HG03159 (cell line): ENCODE measurements around the gene MVP.
"Not testable (repeated sequence)": the region's sequence is repeated elsewhere in the genome, so short reads cannot be mapped to it uniquely, and the experiment has no call there.

Experiments
- ATAC-seq: cut with Tn5 transposase; IDR thresholded peaks from one replicate; pipeline ENCODE4 v1.9.1; 2021; ENCODE audit warnings: mild to moderate bottlenecking, moderate library complexity; ENCODE audit not compliant: unreplicated experiment

Gene MVP

GRCh38 chr16:29814592-29814991 lies 5.7 kb upstream of the MVP start:
- no peak for ATAC-seq

GRCh38 chr16:29815032-29815721 lies 5.1 kb upstream of the MVP start:
- ATAC-seq = no peak

DNA sequence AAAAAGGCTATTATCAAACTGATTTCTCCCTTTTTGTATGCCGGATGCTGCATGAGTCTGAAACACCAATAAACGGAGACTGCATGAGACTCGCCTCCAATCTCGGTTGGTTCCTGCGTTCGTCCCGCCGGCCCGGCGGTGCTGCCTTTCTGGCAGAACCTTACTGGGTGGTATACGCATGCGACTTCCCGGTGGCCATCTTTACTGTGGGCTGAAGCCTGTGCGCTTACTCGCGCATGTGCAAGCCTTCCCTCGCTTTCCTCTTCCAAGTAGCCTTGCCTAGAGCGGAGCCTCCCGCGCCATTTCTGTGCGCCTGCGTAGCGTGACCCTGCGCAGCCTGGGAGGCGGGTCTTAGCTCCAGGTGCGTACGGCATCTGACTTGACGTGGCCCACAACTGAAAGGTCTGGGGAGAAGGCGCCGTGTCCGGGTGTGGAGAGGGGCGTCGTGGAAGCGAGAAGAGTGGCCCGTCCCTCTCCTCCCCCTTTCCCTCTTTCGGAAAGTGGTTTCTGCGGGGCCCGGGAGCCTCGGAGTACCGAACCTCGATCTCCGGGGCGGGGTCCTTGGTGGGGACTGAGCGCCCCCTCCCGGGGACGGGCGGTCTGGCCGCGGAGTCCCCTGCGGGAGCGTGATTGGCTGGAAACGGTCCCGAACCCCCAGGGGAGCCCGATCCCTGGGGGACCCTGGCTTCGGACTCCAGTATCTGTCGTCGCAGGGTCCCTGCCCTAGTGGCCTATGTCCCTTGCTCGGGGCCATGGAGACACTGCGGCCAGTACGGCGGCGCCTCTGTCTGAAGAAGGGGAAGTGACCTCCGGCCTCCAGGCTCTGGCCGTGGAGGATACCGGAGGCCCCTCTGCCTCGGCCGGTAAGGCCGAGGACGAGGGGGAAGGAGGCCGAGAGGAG lies 4.2 kb upstream of the MVP start, which contains the start of gene PAGR1:
TSS of gene PAGR1 (plus strand) at position 360 of the 901 bp plus-strand sequence. CDS start at position 734, 374 bp downstream.
- peak; percentile 64 for ATAC-seq

DNA sequence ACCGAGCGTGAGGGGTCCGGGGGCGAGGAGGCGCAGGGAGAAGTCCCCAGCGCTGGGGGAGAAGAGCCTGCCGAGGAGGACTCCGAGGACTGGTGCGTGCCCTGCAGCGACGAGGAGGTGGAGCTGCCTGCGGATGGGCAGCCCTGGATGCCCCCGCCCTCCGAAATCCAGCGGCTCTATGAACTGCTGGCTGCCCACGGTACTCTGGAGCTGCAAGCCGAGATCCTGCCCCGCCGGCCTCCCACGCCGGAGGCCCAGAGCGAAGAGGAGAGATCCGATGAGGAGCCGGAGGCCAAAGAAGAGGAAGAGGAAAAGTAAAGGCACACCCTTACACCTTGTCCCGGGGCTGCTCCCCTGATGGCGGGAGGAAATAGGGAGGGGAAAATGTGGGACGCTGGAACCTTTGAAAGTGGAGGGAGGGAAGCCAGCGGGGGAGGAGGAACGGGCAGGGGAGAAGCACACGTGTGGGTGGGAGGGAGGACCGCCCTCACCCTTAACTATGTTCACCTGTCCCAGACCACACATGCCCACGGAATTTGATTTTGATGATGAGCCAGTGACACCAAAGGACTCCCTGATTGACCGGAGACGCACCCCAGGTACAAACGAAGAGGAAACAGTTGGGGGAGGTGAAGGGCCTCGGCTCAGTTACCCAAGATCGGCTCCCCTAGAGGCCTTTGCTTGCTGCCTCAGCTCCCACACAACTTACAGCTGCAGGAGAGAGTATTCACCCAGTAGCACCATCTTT lies 3.4 kb upstream of the MVP start:
- ATAC-seq = peak; percentile 2

DNA sequence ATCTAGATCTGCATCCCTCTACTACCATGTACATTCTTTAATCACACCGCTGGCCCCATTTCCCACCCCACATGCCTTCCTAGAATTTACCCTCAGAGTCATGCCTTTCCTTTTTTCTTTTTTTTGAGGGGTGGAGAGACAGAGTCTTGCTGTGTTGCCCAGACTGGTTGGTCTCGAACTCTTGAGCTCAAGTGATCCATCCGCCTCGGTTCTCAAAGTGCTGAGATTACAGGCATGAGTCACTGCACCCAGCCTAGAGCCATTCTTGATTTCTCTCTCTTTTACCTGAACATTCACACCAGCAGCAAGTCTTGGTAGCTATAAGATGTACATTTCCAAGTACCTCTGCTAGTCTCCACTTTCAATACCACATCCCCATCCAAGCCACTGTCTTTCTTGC lies 2.2 kb upstream of the MVP start:
- ATAC-seq = no peak

GRCh38 chr16:29819506-29819905 lies 756 bp upstream of the MVP start:
- no peak for ATAC-seq

GRCh38 chr16:29820730-29821642 lies 724 bp downstream of the MVP start:
- peak; percentile 38 for ATAC-seq

GRCh38 chr16:29821643-29822115 lies 1.4 kb downstream of the MVP start:
- ATAC-seq = no peak

DNA sequence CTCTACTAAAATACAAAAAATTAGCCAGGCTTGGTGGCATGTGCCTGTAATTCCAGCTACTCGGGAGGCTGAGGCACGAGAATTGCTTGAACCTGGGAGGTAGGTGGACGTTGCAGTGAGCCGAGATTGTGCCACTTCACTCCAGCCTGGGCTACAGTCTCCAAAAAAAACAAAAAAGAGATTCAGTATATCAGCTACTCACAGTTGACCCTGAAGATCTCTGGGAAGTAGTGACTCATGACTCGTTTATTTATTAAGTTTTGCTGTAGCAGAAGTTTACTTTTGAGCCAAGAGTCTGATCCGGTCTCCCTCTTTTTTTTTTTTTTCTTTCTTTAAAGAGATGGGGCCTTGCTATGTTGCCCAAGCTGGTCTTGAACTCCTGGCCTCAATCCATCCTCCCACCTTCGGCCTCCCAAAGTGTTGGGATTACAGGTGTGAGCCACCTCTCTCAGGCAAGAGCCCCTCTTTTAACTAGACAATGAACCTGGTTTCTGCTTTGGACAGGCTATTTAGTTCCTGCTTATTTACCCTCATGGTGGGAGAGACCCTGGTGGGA lies 4.4 kb downstream of the MVP start:
- no peak for ATAC-seq

DNA sequence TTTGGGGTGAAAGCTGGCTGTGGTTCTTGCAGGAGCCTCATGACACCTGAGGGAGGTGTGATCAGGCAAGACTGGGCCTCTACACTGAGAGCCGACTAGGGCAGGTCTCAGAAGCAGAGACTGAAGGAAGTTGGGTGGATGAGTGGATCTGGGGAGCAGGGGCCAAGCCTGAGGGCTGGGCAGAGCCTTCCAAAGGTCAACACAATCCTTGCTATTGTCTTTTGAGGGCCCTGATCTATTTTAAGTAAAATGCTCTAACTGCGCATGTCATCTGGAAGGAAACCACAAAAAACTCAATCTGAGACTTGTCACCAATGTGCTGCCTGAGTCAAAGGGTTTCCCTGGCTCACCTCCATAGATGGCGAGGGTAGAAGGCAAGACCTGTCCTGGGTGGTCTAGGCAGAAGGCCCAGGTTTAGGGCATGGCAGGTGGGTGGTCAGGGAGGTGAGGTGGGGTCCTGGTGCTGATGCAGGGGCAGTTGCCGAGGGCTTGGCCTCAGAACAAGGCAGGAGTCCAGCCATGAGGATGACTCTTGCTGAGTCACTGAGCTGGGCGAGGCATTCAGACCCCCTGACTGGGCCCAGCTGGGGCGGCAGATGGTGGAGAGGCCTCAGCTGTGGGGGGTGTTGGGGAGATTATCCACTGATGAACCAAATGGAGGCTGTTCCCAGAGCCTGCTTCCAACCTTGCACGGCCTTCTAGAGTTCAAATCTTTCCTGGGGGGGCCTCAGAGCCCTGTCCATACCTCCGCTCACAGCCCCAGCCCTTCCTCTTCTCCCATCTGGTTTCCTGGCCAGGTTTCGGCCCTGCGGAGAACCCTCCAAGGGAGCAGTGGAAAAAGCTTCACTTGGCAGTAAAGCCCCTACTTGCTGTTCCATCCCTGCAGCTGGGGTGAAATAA lies 5.1 kb downstream of the MVP start:
- ATAC-seq = no peak

GRCh38 chr16:29826342-29826695 lies 6.1 kb downstream of the MVP start:
- no peak for ATAC-seq

- no peak for ATAC-seq
These were observed 10.5 kb downstream of the MVP start for GRCh38 chr16:29830774-29831173.

DNA sequence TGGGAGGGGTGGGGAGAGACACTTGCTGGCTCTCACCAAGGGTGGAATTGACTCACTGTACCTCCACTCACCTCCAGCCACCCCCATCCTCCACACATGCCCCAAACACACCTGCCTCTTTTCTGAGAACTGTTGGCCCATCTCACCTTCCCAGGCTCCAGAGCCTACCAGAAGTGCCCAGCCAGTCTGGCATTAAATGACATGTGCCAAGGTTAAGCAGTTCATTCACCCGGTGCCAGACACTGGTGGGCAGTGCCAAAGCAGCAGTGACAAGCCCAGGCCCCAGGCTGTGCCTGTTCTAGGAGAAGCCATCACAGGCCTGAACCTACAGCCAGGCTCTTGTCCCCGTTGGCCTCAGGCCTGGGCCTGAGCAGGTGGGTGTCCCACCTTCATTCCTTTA lies 11.2 kb downstream of the MVP start:
- no peak for ATAC-seq

DNA sequence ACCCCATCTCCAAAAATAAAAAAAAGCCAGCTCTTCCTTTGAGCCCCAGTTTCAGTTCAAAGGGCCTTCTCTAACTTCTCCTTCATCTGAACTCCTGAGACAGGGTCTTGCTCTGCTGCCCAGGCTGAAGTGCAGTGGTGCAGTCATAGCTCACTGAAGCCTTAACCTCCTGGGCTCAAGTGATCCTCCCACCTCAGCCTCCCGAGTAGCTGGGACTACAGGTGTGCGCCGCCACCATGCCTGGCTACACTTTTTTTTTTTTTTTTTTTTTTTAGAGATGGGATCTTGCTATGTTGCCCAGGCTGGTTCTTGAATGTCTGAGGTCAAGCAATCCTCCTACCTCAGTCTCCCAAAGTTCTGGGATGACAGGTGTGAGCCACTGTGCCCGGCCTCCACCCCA lies 13.0 kb downstream of the MVP start:
- ATAC-seq = not testable (repeated sequence)

DNA sequence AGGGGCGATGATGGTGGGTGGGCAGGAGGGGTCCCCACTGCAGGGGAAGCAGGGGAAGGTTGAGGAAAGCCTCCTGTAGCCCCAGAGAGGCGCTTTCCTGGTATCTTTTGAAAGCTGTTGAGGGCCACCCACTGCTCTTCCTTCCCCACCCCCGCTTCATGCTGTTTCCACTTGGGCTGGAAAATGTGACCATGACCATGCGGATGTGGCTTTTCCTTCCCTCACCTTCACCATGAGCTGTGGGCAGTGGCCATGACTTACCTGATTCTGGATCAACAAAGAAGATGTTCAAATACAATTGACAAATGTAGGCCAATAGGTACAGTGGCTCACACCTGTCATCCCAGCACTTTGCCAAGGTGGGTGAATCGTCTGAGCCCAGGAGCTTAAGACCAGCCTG lies 13.8 kb downstream of the MVP start:
- ATAC-seq = no peak

DNA sequence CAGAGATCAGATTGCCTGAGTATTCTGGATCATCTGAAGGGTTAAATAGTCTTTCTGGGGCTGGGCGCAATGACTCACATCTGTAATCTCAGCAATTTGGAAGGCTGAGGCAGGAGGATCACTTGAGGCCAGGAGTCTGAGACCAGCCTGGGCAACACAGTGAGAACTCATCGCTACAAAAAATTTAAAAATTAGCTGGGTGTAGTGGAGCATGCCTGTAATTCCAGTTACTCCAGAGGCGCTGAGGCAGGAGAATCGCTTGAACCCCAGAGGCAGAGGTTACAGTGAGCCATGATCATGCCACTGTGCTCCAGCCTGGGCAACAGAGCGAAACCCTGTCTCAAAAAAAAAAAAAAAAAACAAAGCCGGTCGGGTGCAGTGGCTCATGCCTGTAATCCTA lies 15.7 kb downstream of the MVP start:
- no peak for ATAC-seq

DNA sequence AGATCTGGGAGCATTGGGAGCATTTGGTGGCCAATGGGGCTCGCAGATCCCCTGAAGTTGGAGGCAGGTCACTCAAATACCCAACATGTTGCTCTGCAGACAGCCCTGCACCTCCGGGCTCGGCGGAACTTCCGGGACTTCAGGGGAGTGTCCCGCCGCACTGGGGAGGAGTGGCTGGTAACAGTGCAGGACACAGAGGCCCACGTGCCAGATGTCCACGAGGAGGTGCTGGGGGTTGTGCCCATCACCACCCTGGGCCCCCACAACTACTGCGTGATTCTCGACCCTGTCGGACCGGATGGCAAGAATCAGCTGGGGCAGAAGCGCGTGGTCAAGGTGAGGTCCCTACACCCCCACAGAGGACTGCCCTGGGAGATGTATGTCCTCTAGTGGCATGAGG lies 16.4 kb downstream of the MVP start:
- ATAC-seq = no peak

- ATAC-seq = no peak
These were observed 17.6 kb downstream of the MVP start for GRCh38 chr16:29837841-29838240.

DNA sequence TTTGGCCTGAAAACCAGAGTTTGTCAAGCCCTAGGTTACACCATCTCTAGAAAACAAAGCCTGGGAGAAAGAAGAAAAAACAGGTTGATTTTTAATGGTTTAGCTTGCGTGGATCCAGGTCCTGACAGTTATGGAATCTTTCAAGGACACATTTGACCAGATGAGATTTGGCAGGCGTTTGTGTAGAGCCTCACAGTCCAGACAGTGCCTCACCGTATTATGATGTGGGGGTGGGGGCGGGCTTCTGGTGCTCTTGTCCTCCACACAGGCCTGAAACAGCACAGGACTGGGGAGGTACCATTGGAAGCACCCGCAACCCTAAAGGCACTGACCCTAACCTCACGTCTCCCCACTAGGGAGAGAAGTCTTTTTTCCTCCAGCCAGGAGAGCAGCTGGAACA lies 19.6 kb downstream of the MVP start:
- ATAC-seq = no peak
